ENCODE measurements around the gene LGALS16.
"Not testable (repeated sequence)": the region's sequence is repeated elsewhere in the genome, so short reads cannot be mapped to it uniquely, and the experiment has no call there.

Gene LGALS16, protein sequence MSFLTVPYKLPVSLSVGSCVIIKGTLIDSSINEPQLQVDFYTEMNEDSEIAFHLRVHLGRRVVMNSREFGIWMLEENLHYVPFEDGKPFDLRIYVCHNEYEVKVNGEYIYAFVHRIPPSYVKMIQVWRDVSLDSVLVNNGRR

DNA sequence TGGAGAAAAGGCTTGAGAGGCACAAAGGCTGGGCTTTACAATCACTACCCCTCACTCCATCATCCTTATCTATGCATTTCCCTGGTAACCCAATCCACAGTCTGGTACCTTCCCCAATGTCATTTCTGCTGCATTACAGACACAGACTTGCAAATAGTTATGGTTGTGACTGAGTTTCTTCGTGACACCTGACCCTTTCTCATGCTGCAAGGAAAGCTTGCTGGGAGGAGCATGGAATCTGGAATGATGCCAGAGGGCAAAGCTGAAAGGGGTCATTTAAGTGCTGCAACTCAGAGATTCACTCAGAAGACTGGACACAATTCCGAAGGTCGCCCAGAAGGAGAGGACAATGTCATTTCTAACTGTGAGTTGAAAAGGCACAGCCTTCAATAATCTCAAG lies at the start of gene LGALS16:
Gene LGALS16, plus strand, starts transcription at position 301 of the 400 bp plus-strand sequence. Its CDS starts 49 bp downstream, at position 350.
- DNase-seq (ENCODE audit: low read depth, low spot score): no peak

DNA sequence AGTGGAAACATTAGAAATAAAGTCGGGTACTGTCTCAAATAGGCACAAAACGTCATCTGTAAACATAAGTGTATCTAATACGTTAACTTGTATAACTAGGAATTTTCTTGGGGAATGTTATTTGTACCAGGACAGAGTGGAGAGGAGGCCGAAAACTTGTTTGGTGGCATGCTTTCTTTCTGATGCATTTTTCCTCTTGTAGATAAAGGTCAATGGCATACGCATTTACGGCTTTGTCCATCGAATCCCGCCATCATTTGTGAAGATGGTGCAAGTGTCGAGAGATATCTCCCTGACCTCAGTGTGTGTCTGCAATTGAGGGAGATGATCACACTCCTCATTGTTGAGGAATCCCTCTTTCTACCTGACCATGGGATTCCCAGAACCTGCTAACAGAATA lies 48.7 kb upstream of the LGALS16 start:
- no peak for DNase-seq (ENCODE audit: low read depth, low spot score)

DNA sequence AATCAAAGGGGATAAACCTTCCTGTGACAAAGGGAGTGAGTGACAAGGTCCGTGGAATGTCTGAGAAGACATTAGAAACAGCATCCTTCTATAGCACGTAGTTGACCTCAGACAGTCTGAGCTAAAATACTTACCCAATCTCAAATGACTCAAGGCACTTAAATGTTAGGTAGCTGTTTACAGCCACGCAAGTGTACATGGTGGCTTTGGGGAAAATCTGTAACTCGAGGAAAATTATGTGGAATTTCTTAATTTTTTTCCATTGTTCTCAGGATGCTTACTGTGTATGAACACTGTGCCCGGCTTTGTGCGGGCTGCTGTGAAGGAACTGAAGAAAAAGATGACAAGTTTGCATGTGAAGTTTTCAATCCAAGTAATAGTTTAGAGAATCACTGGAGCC lies 48.2 kb upstream of the LGALS16 start:
- DNase-seq (ENCODE audit: low read depth, low spot score): no peak

DNA sequence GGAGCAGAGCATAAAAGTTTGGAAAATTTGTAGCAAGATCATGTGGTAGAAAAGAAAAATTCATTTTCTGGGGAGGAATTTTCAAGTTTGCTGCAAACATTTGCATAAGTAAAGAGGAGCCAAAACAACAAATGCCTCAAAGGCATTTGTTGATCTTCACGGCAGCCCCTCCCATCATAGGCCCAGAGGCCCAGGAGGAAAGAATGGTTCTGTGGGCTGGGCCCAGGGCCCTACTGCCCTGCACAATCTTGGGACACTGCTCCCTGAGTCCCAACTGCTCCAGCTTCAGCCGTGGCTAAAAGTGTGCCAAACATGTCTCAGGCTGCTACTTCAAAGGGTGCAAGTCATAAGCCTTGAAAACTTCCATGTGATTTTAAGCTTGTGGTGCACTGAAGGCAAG lies 42.1 kb upstream of the LGALS16 start:
- DNase-seq (ENCODE audit: low read depth, low spot score): no peak

DNA sequence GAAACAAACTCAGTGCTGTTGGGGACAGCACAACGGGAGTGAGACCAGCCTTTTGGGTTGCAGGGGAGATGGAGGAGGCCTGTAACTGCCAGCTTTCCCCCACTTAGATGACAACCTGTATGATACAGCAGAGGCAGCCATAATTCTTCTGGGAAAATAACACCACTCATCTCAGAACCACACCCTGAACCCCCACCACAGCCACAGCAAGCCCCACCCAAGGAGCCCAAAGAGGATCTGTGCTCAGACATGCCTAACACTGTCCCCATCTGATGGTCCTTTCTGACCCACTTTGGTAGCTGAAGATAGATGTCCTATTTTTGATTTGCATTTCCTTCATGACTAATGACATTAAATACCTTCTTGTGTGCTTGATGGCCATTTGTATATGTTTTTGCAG lies 38.0 kb upstream of the LGALS16 start:
- DNase-seq (ENCODE audit: low read depth, low spot score): no peak

DNA sequence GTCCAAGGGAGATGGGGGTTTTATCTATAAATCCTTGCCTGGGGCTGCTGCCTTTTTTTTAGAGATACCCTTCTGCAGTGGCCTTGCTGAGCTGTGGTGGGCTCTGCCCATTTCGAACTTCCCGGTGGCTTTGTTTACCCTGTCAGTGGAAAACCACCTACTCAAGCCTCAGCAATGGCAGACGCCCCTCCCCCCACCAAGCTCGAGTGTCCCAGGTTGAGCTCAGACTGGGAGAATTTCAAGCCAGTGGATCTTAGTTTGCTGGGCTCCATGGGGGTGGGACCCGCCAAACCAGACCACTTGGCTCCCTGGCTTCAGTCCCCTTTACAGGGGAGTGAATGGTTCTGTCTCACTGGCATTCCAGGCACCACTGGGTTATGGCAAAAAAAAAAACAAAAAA lies 31.8 kb upstream of the LGALS16 start:
- DNase-seq (ENCODE audit: low read depth, low spot score): no peak

DNA sequence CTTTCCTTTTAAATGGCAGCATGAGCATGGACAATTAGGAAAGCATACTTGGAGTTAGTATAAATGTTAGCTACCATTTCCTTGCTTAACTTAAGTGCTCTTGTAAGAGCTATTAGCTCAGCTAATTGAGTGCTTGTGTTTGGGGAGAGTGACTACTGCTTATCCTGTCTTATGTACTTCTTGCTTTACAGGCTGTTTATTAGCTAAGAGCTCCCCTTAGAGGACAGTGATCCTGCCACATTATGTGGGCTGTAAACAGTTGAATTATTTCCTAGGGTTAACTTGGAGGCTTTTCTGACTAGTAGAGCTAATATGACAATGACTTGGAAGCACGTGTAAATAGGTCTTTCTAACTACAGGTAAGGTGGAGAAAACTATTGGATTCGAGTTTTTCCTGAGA lies 28.1 kb upstream of the LGALS16 start:
- DNase-seq (ENCODE audit: low read depth, low spot score): not testable (repeated sequence)

DNA sequence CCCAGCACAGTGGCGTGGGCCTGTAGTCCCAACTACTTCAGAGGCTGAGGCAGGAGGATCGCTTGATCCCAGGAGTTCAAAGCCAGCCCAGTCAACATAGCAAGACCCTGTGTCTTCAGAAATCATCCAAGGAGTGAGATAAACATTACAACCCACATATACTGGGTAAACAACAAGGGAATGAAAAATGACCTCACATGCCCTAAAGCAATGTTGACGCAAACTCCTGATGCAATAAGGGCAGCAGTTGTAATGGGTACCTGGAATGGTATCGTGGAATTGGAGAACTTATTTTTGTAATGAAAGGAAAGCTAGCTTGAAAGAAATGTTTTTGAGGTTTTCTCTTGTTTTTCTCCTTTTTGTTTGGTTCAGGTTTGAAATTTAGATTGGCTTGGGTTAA lies 24.5 kb upstream of the LGALS16 start:
- no peak for DNase-seq (ENCODE audit: low read depth, low spot score)

DNA sequence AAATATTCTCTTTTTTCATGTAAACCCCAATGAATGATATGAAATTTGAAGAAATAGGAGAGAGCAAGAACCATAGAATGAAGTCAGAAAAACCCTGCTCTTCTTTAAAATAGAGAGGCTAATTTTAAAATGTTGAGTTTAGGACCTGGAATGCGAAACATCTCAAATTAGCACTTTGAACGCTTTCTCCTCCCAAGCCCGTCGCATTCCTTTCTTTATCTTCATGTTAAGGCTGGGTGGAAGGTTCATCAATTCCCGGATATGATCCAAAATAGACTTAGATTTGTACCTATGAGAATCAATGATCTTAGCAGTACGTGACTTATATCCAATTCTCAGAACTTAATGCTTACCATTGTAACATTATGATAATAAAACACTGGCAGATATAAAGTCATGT lies 24.1 kb upstream of the LGALS16 start:
- no peak for DNase-seq (ENCODE audit: low read depth, low spot score)

DNA sequence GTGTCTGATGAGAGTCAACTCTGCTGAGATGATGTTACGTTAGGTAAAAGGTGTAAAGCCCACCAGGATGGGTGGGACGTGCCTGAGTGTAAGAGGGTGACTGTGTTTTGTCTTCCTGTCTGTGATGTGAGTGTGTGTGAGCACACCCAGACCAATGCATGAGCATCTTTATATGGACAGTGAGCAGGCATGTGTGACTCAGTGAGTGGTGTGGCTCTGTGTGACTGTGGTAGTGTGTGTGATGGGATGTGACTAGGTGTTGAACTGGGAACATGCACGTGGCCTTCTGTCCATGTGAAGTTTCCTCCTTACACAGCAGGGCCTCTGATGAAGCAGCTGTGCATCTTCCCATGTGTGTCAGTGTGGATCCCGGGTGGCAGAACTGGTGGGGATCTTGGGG lies 17.8 kb upstream of the LGALS16 start:
- no peak for DNase-seq (ENCODE audit: low read depth, low spot score)

DNA sequence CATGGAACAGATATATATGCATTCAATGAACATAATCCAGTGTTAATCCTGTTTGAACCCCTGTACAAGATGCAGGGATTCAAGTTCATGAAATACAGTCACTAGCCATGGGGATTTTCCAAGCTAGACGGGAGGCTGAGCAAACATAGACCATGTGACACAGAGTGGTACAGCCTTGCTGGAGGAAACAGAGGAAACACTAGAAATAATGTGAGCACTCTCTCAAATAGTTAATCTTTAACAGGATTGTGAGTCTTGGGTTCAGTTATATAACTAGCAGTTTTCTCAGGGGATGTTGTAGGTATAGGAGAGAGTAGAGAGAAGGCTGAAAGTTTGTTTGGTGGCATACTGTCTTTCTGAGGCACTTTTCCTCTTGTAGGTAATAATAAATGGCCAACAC lies 13.9 kb upstream of the LGALS16 start:
- no peak for DNase-seq (ENCODE audit: low read depth, low spot score)

DNA sequence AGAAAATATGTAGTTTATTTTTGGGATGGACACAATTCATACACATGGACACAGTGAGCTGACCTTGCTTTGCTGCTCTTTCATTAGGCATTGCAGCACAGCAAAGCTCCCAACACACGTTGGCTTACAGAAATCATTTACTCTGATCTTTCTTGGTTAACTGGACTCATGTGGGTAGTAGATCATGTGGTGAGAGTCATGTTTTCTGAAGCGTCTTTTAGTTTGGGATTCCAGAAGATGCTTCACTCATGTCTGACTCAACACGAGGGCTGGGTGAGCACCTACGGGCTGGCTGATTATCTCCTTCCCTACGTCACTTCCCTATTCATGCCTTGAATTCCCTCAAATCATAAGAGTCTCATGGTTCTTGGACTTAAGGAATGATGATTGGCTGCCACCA lies 12.1 kb upstream of the LGALS16 start:
- DNase-seq (ENCODE audit: low read depth, low spot score): no peak

DNA sequence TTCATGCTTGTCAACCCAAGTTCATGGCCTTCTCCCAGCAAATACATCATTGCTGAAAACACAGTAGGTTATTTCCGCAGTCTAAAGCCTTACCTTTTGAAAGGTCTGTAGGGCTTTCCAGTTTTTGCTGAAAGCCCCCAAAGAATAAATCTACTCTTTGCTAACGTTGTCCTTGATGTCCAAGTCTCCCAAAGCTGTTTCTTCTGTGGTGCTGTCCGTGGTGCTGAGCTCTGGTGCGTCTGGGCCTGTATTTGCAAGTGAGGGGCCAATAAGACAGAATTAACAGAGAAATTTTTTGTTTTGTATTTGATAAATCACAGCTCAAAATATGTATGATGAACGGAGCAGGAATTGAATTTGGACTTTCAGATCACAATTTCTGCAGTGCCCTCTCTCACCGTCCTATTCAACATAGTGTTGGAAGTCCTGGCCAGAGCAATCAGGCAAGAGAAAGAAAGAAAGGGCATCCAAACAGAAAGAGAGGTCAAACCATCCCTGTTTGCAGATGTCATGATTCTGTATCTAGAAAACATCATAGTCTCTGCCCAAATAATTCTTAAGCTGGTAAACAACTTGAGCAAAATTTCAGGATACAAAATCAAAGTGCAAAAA lies 9.8 kb upstream of the LGALS16 start:
- no peak for DNase-seq (ENCODE audit: low read depth, low spot score)

DNA sequence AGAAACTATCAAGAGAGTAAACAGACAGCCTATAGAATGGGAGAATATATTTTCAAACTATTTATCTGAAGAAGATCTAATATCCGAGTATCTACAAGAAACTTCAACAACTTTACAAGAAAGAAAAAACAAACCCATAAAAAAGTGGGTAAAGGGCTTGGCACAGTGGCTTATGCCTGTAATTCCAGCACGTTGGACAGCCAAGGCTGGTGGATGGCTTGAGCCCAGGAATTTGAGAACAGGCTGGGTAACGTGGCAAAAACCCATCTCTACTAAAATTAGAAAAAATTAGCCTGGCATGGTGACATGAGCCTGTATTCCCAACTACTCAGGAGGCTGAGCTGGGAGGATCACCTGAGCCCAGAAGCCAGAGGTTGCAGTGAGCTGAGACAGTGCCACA lies 7.8 kb upstream of the LGALS16 start:
- no peak for DNase-seq (ENCODE audit: low read depth, low spot score)

DNA sequence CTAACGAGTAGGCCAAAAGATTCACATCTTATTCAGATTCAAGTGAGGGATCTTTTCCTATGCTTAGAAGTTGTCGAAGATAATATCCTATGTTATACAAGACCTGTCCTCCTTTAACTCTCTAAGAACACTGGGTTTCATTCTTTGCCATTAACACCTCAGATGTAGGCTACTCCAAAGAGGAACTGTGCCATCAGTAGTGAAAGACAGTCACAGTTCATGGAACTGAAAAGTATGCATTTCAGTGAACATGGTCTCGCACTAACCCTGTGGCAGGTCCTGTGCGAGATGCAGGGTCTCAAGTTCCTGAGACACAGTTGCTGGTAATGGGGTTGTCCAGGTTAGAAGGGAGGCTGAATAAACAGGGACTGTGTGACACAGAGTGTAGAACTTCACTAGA lies 4.1 kb downstream of the LGALS16 start:
- no peak for DNase-seq (ENCODE audit: low read depth, low spot score)

DNA sequence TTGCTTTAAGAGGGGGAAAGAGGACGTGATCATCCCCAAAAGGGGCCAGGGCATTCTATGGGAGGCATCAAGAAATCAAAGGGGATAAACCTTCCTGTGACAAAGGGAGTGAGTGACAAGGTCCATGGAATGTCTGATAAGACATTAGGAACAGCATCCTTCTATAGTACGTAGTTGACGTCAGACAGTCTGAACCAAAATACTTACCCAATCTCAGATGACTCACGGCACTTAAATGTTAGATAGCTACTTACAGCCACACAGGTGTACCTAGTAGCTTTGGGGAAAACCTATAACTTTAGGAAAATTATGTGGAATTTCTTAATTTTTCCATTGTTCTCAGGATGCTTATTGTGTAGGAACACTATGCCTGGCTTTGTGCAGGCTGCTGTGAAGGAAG lies 4.9 kb downstream of the LGALS16 start:
- no peak for DNase-seq (ENCODE audit: low read depth, low spot score)

DNA sequence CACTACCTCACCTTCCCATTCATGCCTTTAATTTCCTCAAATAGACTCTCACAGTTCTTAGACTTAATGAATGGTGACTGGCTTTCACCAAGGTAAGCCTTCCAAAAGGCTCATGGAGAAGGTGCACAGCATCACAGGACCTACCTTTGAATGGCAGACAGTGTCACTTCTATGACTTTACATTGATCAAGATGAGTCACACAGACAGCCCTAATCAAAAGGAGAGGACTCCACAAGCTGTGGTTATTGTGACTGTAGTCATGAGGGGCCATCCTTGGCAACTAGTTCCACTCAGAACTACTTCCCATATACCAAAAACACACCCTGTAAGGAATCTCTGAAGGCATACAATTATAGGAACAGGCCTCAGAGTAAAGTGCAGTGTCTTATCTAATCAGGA lies 5.9 kb downstream of the LGALS16 start:
- no peak for DNase-seq (ENCODE audit: low read depth, low spot score)

DNA sequence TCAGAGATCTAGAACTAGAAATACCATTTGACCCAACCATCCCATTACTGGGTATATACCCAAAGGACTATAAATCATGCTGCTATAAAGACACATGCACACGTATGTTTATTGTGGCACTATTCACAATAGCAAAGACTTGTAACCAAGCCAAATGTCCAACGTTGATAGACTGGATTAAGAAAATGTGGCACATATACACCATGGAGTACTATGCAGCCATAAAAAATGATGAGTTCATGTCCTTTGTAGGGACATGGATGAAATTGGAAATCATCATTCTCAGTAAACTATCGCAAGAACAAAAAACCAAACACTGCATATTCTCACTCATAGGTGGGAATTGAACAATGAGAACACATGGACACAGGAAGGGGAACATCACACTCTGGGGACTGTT lies 14.1 kb downstream of the LGALS16 start:
- not testable (repeated sequence) for DNase-seq (ENCODE audit: low read depth, low spot score)

DNA sequence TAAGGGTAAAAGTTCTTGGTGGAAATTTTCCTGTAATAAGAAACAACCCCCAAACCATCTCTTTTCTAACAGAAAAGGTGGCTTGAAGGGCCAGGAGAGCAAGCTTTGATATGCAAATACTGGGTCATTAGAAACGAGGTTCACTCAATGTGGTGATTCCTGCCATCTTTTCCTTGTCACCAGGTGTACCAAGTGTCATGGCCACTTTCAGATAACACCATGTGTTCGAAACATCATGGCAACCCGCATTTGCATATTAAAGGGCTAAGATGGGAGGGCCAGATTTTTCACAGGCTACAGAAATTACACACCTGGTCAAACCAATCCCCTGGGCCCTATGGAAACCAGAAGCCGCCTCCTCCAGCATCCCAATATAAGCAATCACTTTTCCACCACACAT lies 15.3 kb downstream of the LGALS16 start:
- DNase-seq (ENCODE audit: low read depth, low spot score): no peak

DNA sequence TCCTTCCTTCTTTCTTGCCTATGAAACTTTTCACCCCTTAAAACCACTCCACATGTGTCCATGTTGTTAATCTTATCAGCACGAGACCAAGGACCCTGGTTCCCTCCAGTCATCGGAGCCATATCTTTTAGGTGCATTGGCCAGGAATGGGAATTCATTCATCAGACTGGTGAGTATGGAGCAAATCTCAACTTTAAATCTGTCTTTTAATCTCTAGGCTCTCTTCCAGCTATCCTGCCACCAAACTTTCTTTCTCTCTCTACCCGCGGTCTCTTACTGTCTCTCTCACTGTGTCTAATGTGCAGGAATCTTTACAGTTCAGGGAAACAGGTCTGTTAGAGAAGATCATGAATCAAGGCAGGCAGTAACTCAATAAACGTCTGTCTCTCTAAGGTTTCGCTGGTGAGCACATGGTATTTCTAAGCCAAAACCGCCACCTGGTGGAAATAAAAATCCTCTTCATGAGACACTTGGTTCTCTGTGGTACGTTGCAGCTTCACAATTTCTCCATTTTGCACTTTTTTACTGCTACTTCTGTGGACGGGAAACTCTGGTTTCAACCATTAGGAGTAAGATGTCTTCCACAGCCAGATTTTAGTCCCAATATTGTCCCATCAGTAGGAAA lies 16.1 kb downstream of the LGALS16 start:
- DNase-seq (ENCODE audit: low read depth, low spot score): no peak

DNA sequence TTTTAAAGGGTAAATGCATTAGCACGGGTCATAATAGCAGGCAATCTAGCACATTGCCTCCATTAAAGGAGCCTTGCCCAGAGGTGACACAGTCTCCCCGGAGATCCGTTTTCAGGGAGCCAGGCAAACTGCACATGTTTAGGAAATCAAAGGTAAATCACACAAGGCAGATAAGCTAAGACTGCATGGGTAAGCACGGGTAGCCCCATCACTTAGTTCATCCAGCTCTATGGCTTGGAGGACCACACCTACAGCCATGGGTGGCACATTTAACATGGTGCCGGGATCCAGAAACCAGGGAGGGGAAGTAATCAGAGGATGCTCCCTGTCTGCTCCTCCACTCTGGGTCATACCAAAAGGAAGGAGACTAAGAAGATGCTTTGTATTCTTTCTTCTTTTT lies 16.8 kb downstream of the LGALS16 start:
- no peak for DNase-seq (ENCODE audit: low read depth, low spot score)

DNA sequence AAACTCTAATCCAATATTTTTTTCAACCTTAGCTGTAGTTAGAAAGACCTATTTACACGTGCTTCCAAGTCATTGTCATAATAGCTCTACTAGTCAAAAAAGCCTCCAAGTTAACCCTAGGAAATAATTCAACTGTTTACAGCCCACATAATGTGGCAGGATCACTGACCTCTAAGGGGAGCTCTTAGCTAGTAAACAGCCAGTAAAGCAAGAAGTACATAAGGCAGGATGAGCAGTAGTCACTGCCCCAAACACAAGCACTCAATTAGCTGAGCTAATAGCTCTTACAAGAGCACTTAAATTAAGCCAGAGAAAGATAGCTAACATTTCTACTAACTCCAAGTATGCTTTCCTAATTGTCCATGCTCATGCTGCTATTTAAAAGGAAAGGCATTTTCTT lies 18.1 kb downstream of the LGALS16 start:
- not testable (repeated sequence) for DNase-seq (ENCODE audit: low read depth, low spot score)

DNA sequence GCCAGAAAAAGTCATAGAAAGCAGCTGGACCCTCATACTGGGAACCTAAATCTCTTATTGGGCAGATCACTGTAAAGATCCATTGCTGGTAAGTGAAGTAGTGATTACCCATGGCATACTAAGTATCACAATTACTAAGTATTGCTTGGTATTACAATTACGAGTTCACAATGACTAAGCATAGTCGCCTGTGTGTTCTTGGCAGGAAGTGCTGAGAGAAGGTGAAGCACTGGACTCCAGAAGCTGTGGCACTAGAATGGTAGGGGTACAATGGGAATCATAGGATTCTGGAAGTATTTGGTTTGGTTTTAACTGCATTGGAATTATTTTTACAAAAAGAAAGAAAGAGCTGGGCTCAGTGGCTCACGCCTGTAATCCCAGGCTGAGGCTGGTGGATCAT lies 20.3 kb downstream of the LGALS16 start:
- no peak for DNase-seq (ENCODE audit: low read depth, low spot score)
